Stimulated activated memory B cell treated with anti-CD40 and anti-IgM and Interleukin-4, amounts not matched to agents 10 μg/mL and 1 μg/mL and 100 μg/mL, for 72 hours (primary cell): ENCODE measurements around the gene MICAL3.
"Not testable (repeated sequence)": the region's sequence is repeated elsewhere in the genome, so short reads cannot be mapped to it uniquely, and the experiment has no call there.

ENCODE experiments used
- ATAC-seq: fragments of 150-1000 bp; cut with Tn5 transposase; 2 replicates; pipeline ENCODE4 v1.10.0; 2021
- H3K27ac Mint-ChIP-seq: one replicate; pipeline ENCODE4 v1.8.0; 2022; ENCODE audit warnings: mild to moderate bottlenecking, mixed read lengths
- H3K27me3 Mint-ChIP-seq: one replicate; pipeline ENCODE4 v1.8.0; 2022; ENCODE audit warnings: mixed read lengths
- H3K36me3 Mint-ChIP-seq: one replicate; pipeline ENCODE4 v1.8.0; 2022; ENCODE audit warnings: mixed read lengths
- H3K4me1 Mint-ChIP-seq: one replicate; pipeline ENCODE4 v1.8.0; 2022; ENCODE audit warnings: mixed read lengths
- H3K4me3 Mint-ChIP-seq: one replicate; pipeline ENCODE4 v1.8.0; 2022; ENCODE audit warnings: mild to moderate bottlenecking, moderate library complexity, mixed read lengths
- H3K9me3 Mint-ChIP-seq: one replicate; pipeline ENCODE4 v1.8.0; 2022; ENCODE audit warnings: mixed read lengths

The MICAL3 gene

GRCh38 chr22:18000441-18001039 lies 23.8 kb downstream of the MICAL3 start:
- Mint-ChIP-seq H3K4me3 (peak overlapping the region; percentile 82), H3K27ac (peak overlapping the region; percentile 97), H3K27me3 (no peaks in the 10 kb centered on the region), H3K36me3 (no peaks in the 10 kb centered on the region), H3K4me1 (peaks cover 89% of the 10 kb centered on the region), H3K9me3 (no peaks in the 10 kb centered on the region)
- peak; percentile 1 for ATAC-seq

GRCh38 chr22:17999851-18000250 lies 24.5 kb downstream of the MICAL3 start:
- Mint-ChIP-seq H3K9me3 (no peaks in the 10 kb centered on the region), H3K36me3 (no peaks in the 10 kb centered on the region), H3K4me1 (peaks cover 89% of the 10 kb centered on the region), H3K27me3 (no peaks in the 10 kb centered on the region), H3K4me3 (peak overlapping the region; percentile 82), H3K27ac (peak overlapping the region; percentile 97)
- ATAC-seq, result no peak

- H3K27ac Mint-ChIP-seq, result peak overlapping the region; percentile 97
- no peaks in the 10 kb centered on the region for H3K9me3 Mint-ChIP-seq
- peaks cover 89% of the 10 kb centered on the region for H3K4me1 Mint-ChIP-seq
- no peaks in the 10 kb centered on the region for H3K36me3 Mint-ChIP-seq
- no peaks in the 10 kb centered on the region for H3K27me3 Mint-ChIP-seq
- peak overlapping the region; percentile 26 for H3K4me3 Mint-ChIP-seq
- ATAC-seq, result no peak
Observed at GRCh38 chr22:17998913-17999312, 25.4 kb downstream of the MICAL3 start.

- Mint-ChIP-seq H3K27me3 (no peaks in the 10 kb centered on the region), H3K36me3 (no peaks in the 10 kb centered on the region), H3K4me1 (peaks cover 91% of the 10 kb centered on the region), H3K4me3 (peak overlapping the region; percentile 62), H3K27ac (peak overlapping the region; percentile 97), H3K9me3 (no peaks in the 10 kb centered on the region)
- ATAC-seq, result no peak
Observed at GRCh38 chr22:17997456-17997855, 26.9 kb downstream of the MICAL3 start.

GRCh38 chr22:17995256-17995655 lies 29.1 kb downstream of the MICAL3 start:
- H3K36me3 Mint-ChIP-seq, H3K9me3 Mint-ChIP-seq, H3K27me3 Mint-ChIP-seq, ATAC-seq: not testable (repeated sequence)
- H3K27ac Mint-ChIP-seq, result peak overlapping the region; percentile 97
- peaks cover 99% of the 10 kb centered on the region for H3K4me1 Mint-ChIP-seq
- peak overlapping the region; percentile 67 for H3K4me3 Mint-ChIP-seq

GRCh38 chr22:17994424-17995108 lies 29.8 kb downstream of the MICAL3 start:
- Mint-ChIP-seq H3K27ac (peak overlapping the region; percentile 97), H3K4me1 (peaks cover 99% of the 10 kb centered on the region), H3K9me3 (no peaks in the 10 kb centered on the region), H3K36me3 (peaks cover 2% of the 10 kb centered on the region), H3K4me3 (peak overlapping the region; percentile 67), H3K27me3 (no peaks in the 10 kb centered on the region)
- ATAC-seq, result peak; percentile 71

- peaks cover 14% of the 10 kb centered on the region for H3K36me3 Mint-ChIP-seq
- H3K9me3 Mint-ChIP-seq, H3K27me3 Mint-ChIP-seq, H3K4me3 Mint-ChIP-seq, ATAC-seq: not testable (repeated sequence)
- peaks cover 99% of the 10 kb centered on the region for H3K4me1 Mint-ChIP-seq
- peak overlapping the region; percentile 97 for H3K27ac Mint-ChIP-seq
Observed at GRCh38 chr22:17992976-17993375, 31.4 kb downstream of the MICAL3 start.

GRCh38 chr22:17991992-17992391 lies 32.4 kb downstream of the MICAL3 start:
- Mint-ChIP-seq H3K36me3 (peaks cover 22% of the 10 kb centered on the region), H3K4me1 (peaks cover 99% of the 10 kb centered on the region), H3K27ac (peak overlapping the region; percentile 97)
- H3K4me3 Mint-ChIP-seq, H3K27me3 Mint-ChIP-seq, ATAC-seq, H3K9me3 Mint-ChIP-seq: not testable (repeated sequence)

GRCh38 chr22:17990942-17991341 lies 33.4 kb downstream of the MICAL3 start:
- peaks cover 97% of the 10 kb centered on the region for H3K4me1 Mint-ChIP-seq
- H3K9me3 Mint-ChIP-seq, result no peaks in the 10 kb centered on the region
- peaks cover 25% of the 10 kb centered on the region for H3K36me3 Mint-ChIP-seq
- no peaks in the 10 kb centered on the region for H3K27me3 Mint-ChIP-seq
- ATAC-seq, result no peak
- H3K27ac Mint-ChIP-seq, result peak overlapping the region; percentile 58
- peak overlapping the region; percentile 36 for H3K4me3 Mint-ChIP-seq

GRCh38 chr22:17990147-17990546 lies 34.2 kb downstream of the MICAL3 start:
- ATAC-seq, result no peak
- peak overlapping the region; percentile 68 for H3K27ac Mint-ChIP-seq

GRCh38 chr22:17988800-17989513 lies 35.4 kb downstream of the MICAL3 start:
- peak overlapping the region; percentile 68 for H3K27ac Mint-ChIP-seq
- H3K4me1 Mint-ChIP-seq, result peaks cover 97% of the 10 kb centered on the region
- no peaks in the 10 kb centered on the region for H3K9me3 Mint-ChIP-seq
- peaks cover 28% of the 10 kb centered on the region for H3K36me3 Mint-ChIP-seq
- no peak overlapping the region for H3K4me3 Mint-ChIP-seq
- no peaks in the 10 kb centered on the region for H3K27me3 Mint-ChIP-seq
- no peak for ATAC-seq

More at GRCh38 chr22:17990147-17990546, 34.2 kb downstream of the MICAL3 start:
- Mint-ChIP-seq H3K36me3 (peaks cover 25% of the 10 kb centered on the region), H3K27me3 (no peaks in the 10 kb centered on the region), H3K9me3 (no peaks in the 10 kb centered on the region), H3K4me3 (no peak overlapping the region), H3K4me1 (peaks cover 97% of the 10 kb centered on the region)

GRCh38 chr22:17985606-17986005 lies 38.8 kb downstream of the MICAL3 start:
- ATAC-seq, result no peak
- H3K4me3 Mint-ChIP-seq, result no peak overlapping the region
- peaks cover 94% of the 10 kb centered on the region for H3K4me1 Mint-ChIP-seq
- no peaks in the 10 kb centered on the region for H3K27me3 Mint-ChIP-seq
- peaks cover 39% of the 10 kb centered on the region for H3K36me3 Mint-ChIP-seq
- peak overlapping the region; percentile 68 for H3K27ac Mint-ChIP-seq
- H3K9me3 Mint-ChIP-seq, result no peaks in the 10 kb centered on the region

- H3K36me3 Mint-ChIP-seq, result peaks cover 39% of the 10 kb centered on the region
Observed at GRCh38 chr22:17985071-17985470, 39.3 kb downstream of the MICAL3 start.

GRCh38 chr22:17984114-17984513 lies 40.2 kb downstream of the MICAL3 start:
- Mint-ChIP-seq H3K27ac (peak overlapping the region; percentile 68), H3K4me3 (no peak overlapping the region), H3K9me3 (no peaks in the 10 kb centered on the region)

More at GRCh38 chr22:17985071-17985470, 39.3 kb downstream of the MICAL3 start:
- H3K4me1 Mint-ChIP-seq, result peaks cover 95% of the 10 kb centered on the region
- not testable (repeated sequence) for H3K27me3 Mint-ChIP-seq, H3K9me3 Mint-ChIP-seq, H3K4me3 Mint-ChIP-seq, ATAC-seq
- peak overlapping the region; percentile 68 for H3K27ac Mint-ChIP-seq

GRCh38 chr22:17982572-17983141 lies 41.7 kb downstream of the MICAL3 start:
- Mint-ChIP-seq H3K4me1 (peaks cover 80% of the 10 kb centered on the region), H3K27ac (peak overlapping the region; percentile 68), H3K36me3 (peaks cover 24% of the 10 kb centered on the region), H3K4me3 (no peak overlapping the region), H3K27me3 (no peaks in the 10 kb centered on the region), H3K9me3 (no peaks in the 10 kb centered on the region)
- no peak for ATAC-seq

More at GRCh38 chr22:17984114-17984513, 40.2 kb downstream of the MICAL3 start:
- ATAC-seq, result no peak
- Mint-ChIP-seq H3K27me3 (no peaks in the 10 kb centered on the region), H3K4me1 (peaks cover 91% of the 10 kb centered on the region), H3K36me3 (peaks cover 32% of the 10 kb centered on the region)
